Hepatocyte (in vitro differentiated cells): ENCODE data around the gene PRKG1.
"Not testable (repeated sequence)": the region's sequence is repeated elsewhere in the genome, so short reads cannot be mapped to it uniquely, and the experiment has no call there.

Source experiments
- EZH2 ChIP-seq: fragments of 200-600 bp; sonication (generic); IDR thresholded peaks from 2 replicates; pipeline ENCODE4 v1.6.1; 2016; ENCODE audit warnings: antibody characterized with exemption, mild to moderate bottlenecking, borderline replicate concordance
- TF ChIP-seq, protein P1 (sequence below): fragments of 200-600 bp; sonication (generic); IDR thresholded peaks from 2 replicates; pipeline ENCODE4 v1.5.1; 2016; ENCODE audit warnings: antibody characterized with exemption, mild to moderate bottlenecking; ENCODE audit not compliant: poor library complexity

DNA sequence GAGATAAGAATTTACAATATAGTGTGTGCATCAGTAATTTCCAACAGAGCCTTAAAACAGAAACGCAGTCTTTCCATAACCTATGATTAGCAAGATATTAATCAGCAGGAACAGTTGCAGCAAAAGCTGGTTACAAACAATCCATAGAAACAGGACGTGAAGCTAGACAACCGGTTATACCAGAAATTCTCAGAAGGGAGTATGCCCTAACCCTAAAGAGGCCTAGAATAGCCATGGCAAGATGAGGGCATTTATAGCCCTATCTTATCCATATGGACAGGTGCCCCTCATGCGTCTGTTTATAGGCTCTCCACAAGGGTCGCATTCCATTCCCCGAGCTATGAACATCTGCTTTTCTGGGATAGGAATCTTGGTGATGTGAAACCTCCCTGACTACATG is 506.9 kb downstream of the PRKG1 start:
- TF ChIP-seq, protein P1, sequence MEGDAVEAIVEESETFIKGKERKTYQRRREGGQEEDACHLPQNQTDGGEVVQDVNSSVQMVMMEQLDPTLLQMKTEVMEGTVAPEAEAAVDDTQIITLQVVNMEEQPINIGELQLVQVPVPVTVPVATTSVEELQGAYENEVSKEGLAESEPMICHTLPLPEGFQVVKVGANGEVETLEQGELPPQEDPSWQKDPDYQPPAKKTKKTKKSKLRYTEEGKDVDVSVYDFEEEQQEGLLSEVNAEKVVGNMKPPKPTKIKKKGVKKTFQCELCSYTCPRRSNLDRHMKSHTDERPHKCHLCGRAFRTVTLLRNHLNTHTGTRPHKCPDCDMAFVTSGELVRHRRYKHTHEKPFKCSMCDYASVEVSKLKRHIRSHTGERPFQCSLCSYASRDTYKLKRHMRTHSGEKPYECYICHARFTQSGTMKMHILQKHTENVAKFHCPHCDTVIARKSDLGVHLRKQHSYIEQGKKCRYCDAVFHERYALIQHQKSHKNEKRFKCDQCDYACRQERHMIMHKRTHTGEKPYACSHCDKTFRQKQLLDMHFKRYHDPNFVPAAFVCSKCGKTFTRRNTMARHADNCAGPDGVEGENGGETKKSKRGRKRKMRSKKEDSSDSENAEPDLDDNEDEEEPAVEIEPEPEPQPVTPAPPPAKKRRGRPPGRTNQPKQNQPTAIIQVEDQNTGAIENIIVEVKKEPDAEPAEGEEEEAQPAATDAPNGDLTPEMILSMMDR, result not testable (repeated sequence)
- TF ChIP-seq EZH2, result not testable (repeated sequence)
